Cardiac muscle cell (in vitro differentiated cells and primary cell): ENCODE data around the gene JAML. TPM values are rescaled to one million over a fixed set of nuclear protein-coding genes. Genes with fewer than 3 reads are reported as not detected.

Source experiments
- DNase-seq, 2 donors: peaks; one replicate each; pipeline versions ENCODE4 v3.0.0 to v3.0.0-alpha.2; 2010 to 2017; ENCODE audit warnings: low read depth in 1 of 2, low spot score in 1 of 2
- H3K27ac ChIP-seq: fragments of 200-600 bp; sonication (generic); 2 replicates; pipeline ENCODE4 v1.5.1; 2016
- H3K27me3 ChIP-seq: fragments of 200-600 bp; sonication (generic); 2 replicates; pipeline ENCODE4 v1.6.0; 2016; ENCODE audit warnings: control low read depth
- H3K36me3 ChIP-seq: fragments of 200-600 bp; sonication (generic); 2 replicates; pipeline ENCODE4 v1.5.1; 2016; ENCODE audit warnings: control low read depth
- H3K4me1 ChIP-seq: fragments of 200-600 bp; sonication (generic); 2 replicates; pipeline ENCODE4 v1.8.1; 2017; ENCODE audit warnings: low read depth, mild to moderate bottlenecking, mixed run types
- H3K4me3 ChIP-seq: fragments of 200-600 bp; sonication (generic); 2 replicates; pipeline ENCODE4 v1.5.1; 2016; ENCODE audit warnings: mild to moderate bottlenecking
- H3K9me3 ChIP-seq: fragments of 200-600 bp; sonication (generic); 2 replicates; pipeline ENCODE4 v1.5.1; 2017; ENCODE audit warnings: low read depth, mild to moderate bottlenecking, control low read depth
- CTCF ChIP-seq: IDR thresholded peaks from 2 replicates; pipeline ENCODE4 v1.5.1; 2012; ENCODE audit warnings: low read depth, mild to moderate bottlenecking, low read length
- polyA plus RNA-seq: library from polyadenylated mRNA; unstranded; fragments of >200 nt; fragmentation: Nextera tagmentation; extraction: Ambion mirVana; gene quantifications from 2 replicates; pipeline ENCODE4 v1.2.1, GENCODE V29; 2016
- total RNA-seq: library from RNA; depleted of rRNA; stranded (reverse); fragments of >200 nt; gene quantifications from 2 replicates; pipeline ENCODE4 v1.2.3, GENCODE V29; 2016

JAML gene
- total and polyA plus RNA-seq, 2 experiments from 2014 or later: not detected

DNA sequence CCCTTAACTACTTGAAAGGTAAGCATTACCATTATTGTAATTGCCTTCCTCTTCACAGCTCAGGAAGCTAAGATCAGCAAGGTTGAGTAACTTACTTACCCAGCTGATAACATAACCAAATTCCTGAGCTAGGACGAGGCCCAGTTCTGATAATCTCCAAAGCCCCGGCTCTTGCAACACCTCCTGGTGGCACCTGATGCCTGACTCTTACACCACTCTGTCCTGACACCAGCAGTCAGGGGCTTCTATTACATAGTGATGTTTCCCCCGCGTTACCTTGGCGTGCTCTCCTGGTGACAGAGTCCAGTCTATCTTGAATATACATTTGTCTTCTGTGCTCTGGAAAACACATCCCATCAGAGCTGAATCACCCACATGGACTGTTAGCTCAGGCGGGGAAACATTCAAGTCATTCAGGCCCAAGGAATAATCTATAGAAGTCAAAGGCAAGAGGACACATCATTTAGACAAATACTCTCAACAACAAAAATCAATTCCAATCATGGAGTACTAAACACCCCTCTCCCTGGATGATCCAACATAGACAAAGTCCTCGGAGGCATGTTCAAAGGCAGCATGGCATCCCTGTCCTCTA lies 12.6 kb downstream of the JAML start:
- no peak for TF ChIP-seq CTCF
- H3K9me3 ChIP-seq: no peaks in the 10 kb centered on the region
- peaks cover 13% of the 10 kb centered on the region for H3K27me3 ChIP-seq
- no peak overlapping the region for H3K4me3 ChIP-seq
- no peak overlapping the region for H3K27ac ChIP-seq
- H3K4me1 ChIP-seq: no peaks in the 10 kb centered on the region
- no peaks in the 10 kb centered on the region for H3K36me3 ChIP-seq
- DNase-seq: peak in 1 of 2 donors; percentile 53

DNA sequence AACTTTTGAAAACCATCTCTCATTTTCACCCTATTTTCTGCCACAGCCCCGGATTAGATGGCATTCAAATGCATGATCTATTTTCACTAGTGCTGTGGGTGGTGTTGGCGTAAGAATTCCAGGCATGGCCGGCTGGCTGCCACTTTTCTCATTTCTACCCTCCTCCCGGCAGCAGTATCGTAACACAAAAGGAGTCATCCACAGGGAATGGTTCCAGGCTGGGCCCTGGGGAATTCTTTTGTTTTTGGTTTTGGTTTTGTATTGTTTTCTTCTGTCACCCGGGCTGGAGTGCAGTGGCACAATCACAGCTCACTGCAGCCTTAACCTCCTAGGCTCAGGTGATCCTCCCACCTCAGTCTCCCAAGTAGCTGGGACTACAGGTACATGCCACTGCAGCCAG lies 13.8 kb downstream of the JAML start:
- peaks cover 26% of the 10 kb centered on the region for H3K27me3 ChIP-seq
- no peak for TF ChIP-seq CTCF
- no peaks in the 10 kb centered on the region for H3K9me3 ChIP-seq
- no peak overlapping the region for H3K4me3 ChIP-seq
- no peaks in the 10 kb centered on the region for H3K4me1 ChIP-seq
- H3K27ac ChIP-seq: no peak overlapping the region
- peak in 1 of 2 donors; percentile 62 for DNase-seq
- H3K36me3 ChIP-seq: no peaks in the 10 kb centered on the region

- no peaks in the 10 kb centered on the region for H3K4me1 ChIP-seq
- no peak overlapping the region for H3K27ac ChIP-seq
- no peak for TF ChIP-seq CTCF
- H3K36me3 ChIP-seq: no peaks in the 10 kb centered on the region
- peaks cover 32% of the 10 kb centered on the region for H3K27me3 ChIP-seq
- H3K9me3 ChIP-seq: no peaks in the 10 kb centered on the region
- no peak for DNase-seq
- H3K4me3 ChIP-seq: no peak overlapping the region
Measured at GRCh38 chr11:118210323-118210722, 14.5 kb downstream of the JAML start.

GRCh38 chr11:118209033-118209432 lies 15.8 kb downstream of the JAML start:
- no peaks in the 10 kb centered on the region for H3K4me1 ChIP-seq
- peaks cover 39% of the 10 kb centered on the region for H3K27me3 ChIP-seq
- DNase-seq: no peak
- no peak overlapping the region for H3K27ac ChIP-seq
- no peak for TF ChIP-seq CTCF
- no peak overlapping the region for H3K4me3 ChIP-seq
- H3K9me3 ChIP-seq: no peaks in the 10 kb centered on the region
- no peaks in the 10 kb centered on the region for H3K36me3 ChIP-seq

DNA sequence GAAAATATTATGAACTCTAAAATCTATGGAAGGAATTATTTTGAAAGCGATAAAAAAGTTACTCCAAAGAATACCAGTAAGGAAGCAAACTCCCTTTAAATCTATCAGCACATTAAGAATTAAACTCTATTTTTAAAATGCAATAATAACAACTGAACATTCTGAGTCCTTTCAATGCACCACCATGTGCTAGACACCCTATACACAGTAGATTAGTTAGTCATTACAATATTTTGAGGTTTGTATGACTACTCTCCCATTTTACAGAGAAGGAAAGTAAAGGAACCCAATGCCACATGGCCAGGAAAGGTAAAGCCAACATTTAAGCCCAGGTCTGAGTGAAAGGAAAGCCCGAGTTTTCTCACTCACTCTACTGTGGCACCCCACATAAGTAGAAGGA lies 17.7 kb downstream of the JAML start:
- H3K4me1 ChIP-seq: no peaks in the 10 kb centered on the region
- no peaks in the 10 kb centered on the region for H3K9me3 ChIP-seq
- H3K4me3 ChIP-seq: no peak overlapping the region
- no peaks in the 10 kb centered on the region for H3K36me3 ChIP-seq
- TF ChIP-seq CTCF: no peak
- no peak for DNase-seq
- no peak overlapping the region for H3K27ac ChIP-seq
- H3K27me3 ChIP-seq: peaks cover 39% of the 10 kb centered on the region
